Cardiac fibroblast (primary cell): Measurements from ENCODE around the gene DIP2B.
A peak's percentile ranks its signal among the peaks of the same experiment; 100 is the strongest.

Source experiments
- DNase-seq, 2 donors: peaks; one replicate each; pipeline versions ENCODE4 v3.0.0 to v3.0.0-alpha.2; 2010; ENCODE audit warnings: low read depth in 2 of 2
- H3K4me3 ChIP-seq, 2 donors: replicated peaks in 1 of 2; 1 replicate in 1 of 2; 2 replicates in 1 of 2; pipeline ENCODE4 v1.5.1; 2011; ENCODE audit warnings: low read depth in 2 of 2, low read length in 2 of 2, mild to moderate bottlenecking in 2 of 2, moderate library complexity in 1 of 2
- TF ChIP-seq, protein P1 (sequence below): IDR thresholded peaks from one replicate; pipeline ENCODE4 v1.5.1; 2011; ENCODE audit warnings: low read depth, mild to moderate bottlenecking, low read length, inconsistent platforms

DIP2B gene

DNA sequence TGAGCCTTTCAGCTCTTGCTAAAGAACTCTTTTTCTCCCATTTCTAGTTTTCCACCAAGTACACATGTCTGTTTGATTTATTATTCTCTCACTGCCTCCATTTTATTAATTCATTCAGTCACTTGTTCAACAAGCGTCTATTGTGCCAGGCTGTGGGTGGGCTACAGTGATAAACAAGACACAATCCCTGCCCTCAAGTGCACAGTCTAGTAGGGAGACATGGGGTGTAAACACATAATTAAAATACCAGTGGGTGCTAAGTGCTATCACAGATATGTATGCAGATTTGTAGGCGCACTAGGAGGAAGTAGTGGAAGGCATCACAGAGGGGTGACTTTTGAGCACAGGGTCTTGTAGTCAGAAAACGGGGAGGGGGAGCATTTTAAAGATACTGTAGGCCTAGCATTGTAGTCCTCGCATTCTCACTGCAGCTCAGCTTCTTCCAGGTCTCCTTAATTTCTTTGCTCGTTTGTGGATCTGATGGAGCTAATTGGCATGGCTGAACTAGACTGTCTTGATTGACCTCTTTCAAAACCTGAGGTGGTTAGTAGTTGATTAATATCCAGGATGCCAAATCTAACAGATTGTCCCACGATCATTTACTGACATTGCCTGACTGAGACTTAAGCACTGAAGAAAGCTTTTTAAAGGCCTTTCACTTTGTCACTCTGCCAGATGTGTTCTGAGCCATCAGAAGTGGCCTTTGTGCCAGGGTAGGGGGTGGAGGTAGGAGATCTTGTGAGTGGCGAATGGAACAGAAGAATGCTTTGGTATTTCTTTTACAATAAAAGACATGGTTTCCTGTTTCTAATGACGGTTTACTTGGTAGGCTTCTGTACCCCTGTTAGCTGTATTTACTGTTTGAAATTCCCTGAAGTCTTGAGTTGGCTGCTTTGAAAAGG lies 116.9 kb downstream of the DIP2B start:
- TF ChIP-seq, protein P1, sequence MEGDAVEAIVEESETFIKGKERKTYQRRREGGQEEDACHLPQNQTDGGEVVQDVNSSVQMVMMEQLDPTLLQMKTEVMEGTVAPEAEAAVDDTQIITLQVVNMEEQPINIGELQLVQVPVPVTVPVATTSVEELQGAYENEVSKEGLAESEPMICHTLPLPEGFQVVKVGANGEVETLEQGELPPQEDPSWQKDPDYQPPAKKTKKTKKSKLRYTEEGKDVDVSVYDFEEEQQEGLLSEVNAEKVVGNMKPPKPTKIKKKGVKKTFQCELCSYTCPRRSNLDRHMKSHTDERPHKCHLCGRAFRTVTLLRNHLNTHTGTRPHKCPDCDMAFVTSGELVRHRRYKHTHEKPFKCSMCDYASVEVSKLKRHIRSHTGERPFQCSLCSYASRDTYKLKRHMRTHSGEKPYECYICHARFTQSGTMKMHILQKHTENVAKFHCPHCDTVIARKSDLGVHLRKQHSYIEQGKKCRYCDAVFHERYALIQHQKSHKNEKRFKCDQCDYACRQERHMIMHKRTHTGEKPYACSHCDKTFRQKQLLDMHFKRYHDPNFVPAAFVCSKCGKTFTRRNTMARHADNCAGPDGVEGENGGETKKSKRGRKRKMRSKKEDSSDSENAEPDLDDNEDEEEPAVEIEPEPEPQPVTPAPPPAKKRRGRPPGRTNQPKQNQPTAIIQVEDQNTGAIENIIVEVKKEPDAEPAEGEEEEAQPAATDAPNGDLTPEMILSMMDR: no peak
- no peak for DNase-seq
- no peak overlapping the region for H3K4me3 ChIP-seq

DNA sequence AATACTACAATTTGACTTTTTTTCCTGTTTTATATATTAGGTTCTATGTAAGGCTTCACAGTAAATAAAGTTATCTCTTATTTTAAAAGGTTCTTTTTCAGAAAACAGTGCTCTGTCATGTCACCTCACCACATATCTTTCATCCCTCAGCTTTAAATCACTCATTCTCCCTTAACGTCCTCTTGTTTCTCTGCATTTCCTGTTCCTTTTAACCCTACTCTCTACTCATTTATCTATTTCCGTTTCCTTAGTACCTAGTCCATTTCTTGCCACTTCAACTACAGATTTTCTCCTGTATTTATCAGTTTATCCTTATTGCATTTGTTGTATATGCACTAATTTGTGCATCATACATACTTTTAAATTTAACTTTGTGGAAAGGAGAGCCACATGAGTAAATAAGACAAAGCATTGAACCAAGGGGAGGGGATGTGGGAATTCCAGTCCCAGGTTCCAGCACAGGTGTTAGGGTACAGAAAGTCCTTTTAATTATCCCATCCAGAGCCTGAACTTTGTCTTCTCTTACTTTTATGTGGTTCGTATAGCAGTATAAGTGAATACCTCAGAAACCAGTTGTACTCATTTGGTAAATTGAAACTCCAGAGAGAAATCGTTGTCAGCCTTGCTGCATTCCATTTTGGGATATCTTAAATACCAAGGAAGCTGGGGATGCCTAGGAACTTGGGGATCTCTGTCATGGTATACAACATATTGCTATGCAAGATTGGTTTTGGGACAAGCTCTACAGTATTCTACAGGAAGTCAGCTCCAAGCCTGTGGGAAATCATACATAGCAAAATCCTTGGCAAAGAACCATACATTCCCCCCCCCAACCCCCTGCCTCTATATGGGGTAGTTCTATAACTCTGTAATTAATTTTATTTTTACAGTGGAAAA lies 120.5 kb downstream of the DIP2B start:
- TF ChIP-seq, protein P1: no peak
- H3K4me3 ChIP-seq: no peak overlapping the region
- no peak for DNase-seq

DNA sequence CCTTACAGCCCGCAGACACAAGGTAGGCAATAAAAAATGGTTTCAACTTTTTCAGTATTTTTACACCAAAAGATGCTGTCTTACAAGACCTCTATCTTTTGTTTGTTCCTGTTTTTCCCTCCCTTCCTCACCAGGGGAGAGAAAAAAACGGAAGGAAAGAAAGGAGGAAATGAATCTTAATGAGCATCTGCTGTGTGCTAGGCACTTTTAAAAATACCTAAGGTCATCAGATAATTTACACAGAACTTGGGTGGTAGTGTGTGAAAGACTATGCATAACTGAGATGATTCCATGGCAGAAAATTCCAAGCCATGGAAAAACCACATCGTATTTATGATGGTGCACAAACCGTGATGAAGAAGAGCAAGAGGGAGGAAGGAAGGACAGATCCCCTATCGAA lies 121.2 kb downstream of the DIP2B start:
- TF ChIP-seq, protein P1: no peak
- DNase-seq: no peak
- no peak overlapping the region for H3K4me3 ChIP-seq

DNA sequence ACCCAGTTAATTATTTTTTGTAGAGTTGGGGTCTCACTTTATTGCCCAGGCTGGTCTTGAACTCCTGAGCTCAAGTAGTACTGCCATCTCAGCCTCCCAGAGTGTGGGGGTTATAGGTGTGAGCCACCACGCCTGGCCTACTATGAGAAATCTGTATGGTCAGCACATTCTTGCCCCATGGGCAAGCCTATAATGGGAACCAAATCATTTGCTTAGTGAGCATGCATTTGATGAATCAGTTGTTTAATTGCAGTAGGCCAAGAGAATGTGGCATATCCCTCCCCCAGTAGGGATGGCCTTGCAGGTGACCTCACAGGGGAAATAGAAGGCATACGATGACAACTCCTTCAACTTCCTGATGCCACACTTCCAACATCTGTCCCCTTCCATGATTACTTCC lies 122.7 kb downstream of the DIP2B start:
- H3K4me3 ChIP-seq: no peak overlapping the region
- no peak for DNase-seq
- TF ChIP-seq, protein P1: no peak

DNA sequence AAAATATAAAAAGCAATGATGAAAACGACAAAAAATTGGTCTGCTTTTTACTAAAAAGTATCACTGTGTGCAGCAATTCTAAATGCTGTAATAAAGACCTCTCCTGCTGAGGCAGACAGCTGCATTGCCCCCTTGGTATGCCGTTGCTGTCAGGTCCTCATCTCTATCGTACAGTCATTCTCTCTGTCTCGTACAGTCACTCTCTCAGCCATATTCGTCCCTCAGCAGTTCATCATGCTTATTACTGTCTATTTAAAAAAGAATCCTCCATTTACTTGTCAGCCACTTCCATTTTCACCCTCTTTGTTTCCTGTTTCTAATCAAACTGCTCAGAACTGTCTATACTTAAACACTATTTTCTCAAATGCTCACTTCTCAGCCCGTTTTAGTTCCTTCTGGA lies 123.6 kb downstream of the DIP2B start:
- TF ChIP-seq, protein P1: no peak
- DNase-seq: no peak
- H3K4me3 ChIP-seq: no peak overlapping the region

DNA sequence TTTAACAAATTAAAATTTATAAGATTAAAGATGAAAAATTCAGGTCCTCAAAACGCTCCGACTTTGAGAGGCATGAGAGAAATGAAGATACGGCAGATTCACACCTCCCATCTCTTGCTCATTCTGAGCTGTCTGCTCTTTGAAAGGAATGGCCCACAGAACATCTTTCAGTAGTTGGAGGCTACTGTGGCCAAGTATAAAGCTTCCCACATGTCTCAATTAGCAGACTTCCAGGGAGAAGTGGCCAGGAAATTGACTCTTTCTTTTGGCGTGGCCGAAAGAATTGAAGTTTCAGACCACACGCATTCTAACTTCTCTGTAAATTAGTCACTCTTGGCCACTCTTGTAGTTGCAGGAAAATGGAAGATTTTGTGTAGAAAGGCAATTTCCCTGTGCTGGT lies 129.2 kb downstream of the DIP2B start:
- peak; percentile 69 to 72 for DNase-seq
- TF ChIP-seq, protein P1: no peak

More for the DNA sequence above, 129.2 kb downstream of the DIP2B start:
- no peak overlapping the region for H3K4me3 ChIP-seq
